Keratinocyte (primary cell): ENCODE data around the gene ALOX12B.

Experiments
- EZH2 ChIP-seq: IDR thresholded peaks from one replicate; pipeline ENCODE4 v1.6.1; 2012; ENCODE audit warnings: inconsistent platforms, mild to moderate bottlenecking, low read length, moderate library complexity
- TF ChIP-seq, protein P1 (sequence below), 3 experiments: IDR thresholded peaks in 1 of 3; conservative IDR thresholded peaks in 1 of 3; optimal IDR thresholded peaks in 1 of 3; 2 replicates in 2 of 3; 3 replicates in 1 of 3; pipeline versions ENCODE3 to v1.5.1; 2011; ENCODE audit warnings: low read length in 3 of 3, mild to moderate bottlenecking in 3 of 3, moderate library complexity in 2 of 3, control low read depth in 1 of 3, inconsistent platforms in 1 of 3; ENCODE audit not compliant: insufficient read depth in 2 of 3; ENCODE audit errors: extremely low read depth in 1 of 3

DNA sequence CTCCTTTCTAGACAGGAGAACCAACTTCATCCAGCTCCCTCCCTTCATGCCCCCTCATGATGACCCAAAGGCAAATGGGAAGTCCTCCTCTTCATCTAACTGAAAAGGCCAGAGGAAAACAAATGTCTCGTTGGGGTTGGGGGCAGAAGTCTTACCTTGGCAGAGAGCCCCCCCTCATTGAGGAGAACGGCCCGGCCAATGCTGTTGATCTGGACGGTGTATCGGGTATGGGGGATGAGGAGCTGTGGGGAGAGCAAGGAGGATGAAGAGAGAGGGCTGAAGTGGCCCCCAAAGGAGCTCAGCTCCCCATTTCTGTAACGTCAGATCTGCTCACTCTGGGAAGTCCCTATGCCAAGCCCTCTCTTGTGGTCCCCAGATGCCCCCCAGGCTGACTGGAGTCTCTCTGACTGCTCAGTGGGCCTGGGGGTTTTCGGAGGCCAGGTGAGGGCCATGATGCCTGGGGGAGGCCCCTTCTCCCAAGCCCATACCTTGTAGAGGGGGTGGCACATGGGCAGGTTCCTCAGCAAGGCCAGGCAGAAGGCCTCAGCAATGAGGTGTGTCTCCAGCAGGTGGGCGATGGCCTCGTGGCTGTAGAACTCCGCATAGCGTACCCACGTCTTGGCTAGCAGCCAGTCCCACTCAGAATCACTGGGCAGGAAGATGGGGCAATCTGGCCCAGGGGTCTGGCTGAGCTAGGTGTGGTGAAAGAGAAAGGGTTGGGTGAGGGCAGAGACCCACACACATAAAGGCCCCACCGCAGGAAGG, 10.8 kb downstream of the ALOX12B start:
- TF ChIP-seq, protein P1, sequence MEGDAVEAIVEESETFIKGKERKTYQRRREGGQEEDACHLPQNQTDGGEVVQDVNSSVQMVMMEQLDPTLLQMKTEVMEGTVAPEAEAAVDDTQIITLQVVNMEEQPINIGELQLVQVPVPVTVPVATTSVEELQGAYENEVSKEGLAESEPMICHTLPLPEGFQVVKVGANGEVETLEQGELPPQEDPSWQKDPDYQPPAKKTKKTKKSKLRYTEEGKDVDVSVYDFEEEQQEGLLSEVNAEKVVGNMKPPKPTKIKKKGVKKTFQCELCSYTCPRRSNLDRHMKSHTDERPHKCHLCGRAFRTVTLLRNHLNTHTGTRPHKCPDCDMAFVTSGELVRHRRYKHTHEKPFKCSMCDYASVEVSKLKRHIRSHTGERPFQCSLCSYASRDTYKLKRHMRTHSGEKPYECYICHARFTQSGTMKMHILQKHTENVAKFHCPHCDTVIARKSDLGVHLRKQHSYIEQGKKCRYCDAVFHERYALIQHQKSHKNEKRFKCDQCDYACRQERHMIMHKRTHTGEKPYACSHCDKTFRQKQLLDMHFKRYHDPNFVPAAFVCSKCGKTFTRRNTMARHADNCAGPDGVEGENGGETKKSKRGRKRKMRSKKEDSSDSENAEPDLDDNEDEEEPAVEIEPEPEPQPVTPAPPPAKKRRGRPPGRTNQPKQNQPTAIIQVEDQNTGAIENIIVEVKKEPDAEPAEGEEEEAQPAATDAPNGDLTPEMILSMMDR (optimal IDR thresholded peaks at IDR 0.05 in 1 of 3, IDR thresholded peaks at IDR 0.05 in 1 of 3, conservative IDR thresholded peaks at IDR 0.05 in 1 of 3; ENCODE audit: extremely low read depth in 1 of 3, insufficient read depth in 2 of 3, low read length in 3 of 3), result no peak
- TF ChIP-seq EZH2, result no peak
